Prostate gland (tissue), 2 donors: Measurements from ENCODE around the gene TBC1D19. TPM values are rescaled to one million over a fixed set of nuclear protein-coding genes. Genes with fewer than 3 reads are reported as not detected.

Source experiments
- DNase-seq: peaks from one replicate; pipeline ENCODE4 v3.0.0-alpha.2; 2019; ENCODE audit warnings: low spot score
- H3K27ac ChIP-seq, 2 donors: fragments of 200-600 bp; sonication (generic); 2 replicates each; pipeline ENCODE4 v1.5.1; 2017 to 2019
- H3K27me3 ChIP-seq: fragments of 200-600 bp; sonication (generic); replicated peaks from 2 replicates; pipeline ENCODE4 v1.5.1; 2019; ENCODE audit not compliant: insufficient read depth
- H3K36me3 ChIP-seq, 2 donors: fragments of 200-600 bp; sonication (generic); 1 replicate in 1 of 2; 2 replicates in 1 of 2; pipeline versions ENCODE4 v1.5.1 to v1.8.1; 2017 to 2019
- H3K4me1 ChIP-seq: fragments of 200-600 bp; sonication (generic); replicated peaks from 2 replicates; pipeline ENCODE4 v1.5.1; 2019
- H3K4me3 ChIP-seq, 2 donors: fragments of 200-600 bp; sonication (generic); 2 replicates each; pipeline ENCODE4 v1.5.1; 2017 to 2019
- H3K9me3 ChIP-seq: fragments of 200-600 bp; sonication (generic); 2 replicates; pipeline ENCODE4 v1.5.1; 2017
- CTCF ChIP-seq, 4 experiments: fragments of 200-600 bp in 2 of 4; fragments of 450-650 bp in 2 of 4; sonication (generic) in 2 of 4; IDR thresholded peaks; 1 replicate in 3 of 4; 2 replicates in 1 of 4; pipeline ENCODE4 v1.5.1; 2016 to 2019; ENCODE audit warnings: antibody characterized with exemption in 4 of 4, mild to moderate bottlenecking in 2 of 4, moderate library complexity in 2 of 4
- POLR2A ChIP-seq: fragments of 450-650 bp; IDR thresholded peaks from one replicate; pipeline ENCODE4 v1.6.1; 2016; ENCODE audit warnings: antibody characterized with exemption, mild to moderate bottlenecking
- POLR2AphosphoS5 ChIP-seq: sonication (generic); formaldehyde crosslinking; IDR thresholded peaks from one replicate; pipeline ENCODE4 v1.6.1; 2017; ENCODE audit warnings: antibody characterized with exemption
- WGBS: methylation state at CpG from one replicate; pipeline ENCODE4 v1.1.5; 2018; 5-methylcytosine and 5-hydroxymethylcytosine counted together
- intact Hi-C: fragments of 100-400 bp; cut with DNase I; formaldehyde crosslinking; loops from one replicate; pipeline ENCODE4 v1.14.2; 2022
- total RNA-seq, 2 donors: library from RNA; depleted of rRNA; stranded (reverse); fragments of >200 nt; gene quantifications; one replicate each; pipeline ENCODE4 v1.1.0, GENCODE V29; 2016

TBC1D19 gene
- total RNA-seq, 2 donors from 2014 or later = 11.3 to 19.9 TPM

GRCh38 chr4:26782830-26783202 is 198.9 kb downstream of the TBC1D19 start:
- Histone ChIP-seq H3K27ac (no peak overlapping the region), H3K4me3 (no peak overlapping the region), H3K9me3 (no peaks in the 10 kb centered on the region), H3K27me3 (no peaks in the 10 kb centered on the region), H3K4me1 (peaks cover 7% of the 10 kb centered on the region), H3K36me3 (no peaks in the 10 kb centered on the region)
- no peak for TF ChIP-seq POLR2AphosphoS5
- TF ChIP-seq CTCF (IDR thresholded peaks at IDR 0.05) = no peak
- TF ChIP-seq POLR2A = no peak
- intact Hi-C loops = no loop called here
- 76% methylated on average over 5 of the region's 5 CpGs for WGBS
- DNase-seq = no peak

GRCh38 chr4:26784207-26784865 is 200.5 kb downstream of the TBC1D19 start:
- WGBS = 96% methylated on average over 1 of the region's 1 CpG
- Histone ChIP-seq H3K27me3 (no peaks in the 10 kb centered on the region), H3K4me3 (no peak overlapping the region), H3K36me3 (no peaks in the 10 kb centered on the region), H3K9me3 (no peaks in the 10 kb centered on the region), H3K4me1 (peaks cover 8% of the 10 kb centered on the region), H3K27ac (no peak overlapping the region)
- no peak for TF ChIP-seq CTCF (IDR thresholded peaks at IDR 0.05)
- TF ChIP-seq POLR2A = no peak
- TF ChIP-seq POLR2AphosphoS5 = no peak
- intact Hi-C loops = no loop called here
- DNase-seq = no peak

- TF ChIP-seq POLR2A (no peak), POLR2AphosphoS5 (no peak), CTCF (IDR thresholded peaks at IDR 0.05) (no peak)
- intact Hi-C loops = no loop called here
- no peak overlapping the region for H3K4me3 ChIP-seq
- WGBS = 88% methylated on average over 4 of the region's 4 CpGs
- no peaks in the 10 kb centered on the region for H3K9me3 ChIP-seq
- DNase-seq = no peak
- peaks cover 8% of the 10 kb centered on the region for H3K4me1 ChIP-seq
- no peak overlapping the region for H3K27ac ChIP-seq
- no peaks in the 10 kb centered on the region for H3K27me3 ChIP-seq
- H3K36me3 ChIP-seq = no peaks in the 10 kb centered on the region
Measured at GRCh38 chr4:26785312-26785711, 201.4 kb downstream of the TBC1D19 start.

- Histone ChIP-seq H3K27ac (no peak overlapping the region), H3K9me3 (no peaks in the 10 kb centered on the region), H3K4me3 (no peak overlapping the region), H3K27me3 (no peaks in the 10 kb centered on the region), H3K4me1 (peaks cover 8% of the 10 kb centered on the region), H3K36me3 (no peaks in the 10 kb centered on the region)
- TF ChIP-seq POLR2A (no peak), POLR2AphosphoS5 (no peak), CTCF (IDR thresholded peaks at IDR 0.05) (no peak)
- WGBS = 56% methylated on average over 2 of the region's 2 CpGs
- intact Hi-C loops = no loop called here
- no peak for DNase-seq
Measured at GRCh38 chr4:26785810-26786209, 201.9 kb downstream of the TBC1D19 start.

GRCh38 chr4:26786916-26787315 is 203.0 kb downstream of the TBC1D19 start:
- H3K27me3 ChIP-seq = no peaks in the 10 kb centered on the region
- intact Hi-C loops = no loop called here
- no peak overlapping the region for H3K4me3 ChIP-seq
- no peaks in the 10 kb centered on the region for H3K9me3 ChIP-seq
- peaks cover 8% of the 10 kb centered on the region for H3K4me1 ChIP-seq
- no peaks in the 10 kb centered on the region for H3K36me3 ChIP-seq
- no peak for DNase-seq
- TF ChIP-seq CTCF (IDR thresholded peaks at IDR 0.05) = no peak
- WGBS = 66% methylated on average over 3 of the region's 3 CpGs
- peak overlapping the region in 1 of 2 donors; percentile 67 for H3K27ac ChIP-seq
